Brain microvascular endothelial cell (primary cell): Measurements from ENCODE around the gene SCGB1A1.
A peak's percentile ranks its signal among the peaks of the same experiment; 100 is the strongest.
"Not testable (repeated sequence)": the region's sequence is repeated elsewhere in the genome, so short reads cannot be mapped to it uniquely, and the experiment has no call there.

ENCODE experiments used
- DNase-seq: peaks from one replicate; pipeline ENCODE4 v3.0.0-alpha.2; 2020
- H3K27ac ChIP-seq: fragments of 250-450 bp; sonication (Bioruptor Pico); 2 replicates; pipeline ENCODE4 v1.5.1; 2020; ENCODE audit warnings: mild to moderate bottlenecking, moderate library complexity
- H3K27me3 ChIP-seq: fragments of 250-450 bp; sonication (Bioruptor Pico); replicated peaks from 2 replicates; pipeline ENCODE4 v1.5.1; 2020; ENCODE audit warnings: mild to moderate bottlenecking
- H3K36me3 ChIP-seq: fragments of 250-450 bp; sonication (Bioruptor Pico); replicated peaks from 2 replicates; pipeline ENCODE4 v1.5.1; 2020; ENCODE audit warnings: mild to moderate bottlenecking
- H3K4me3 ChIP-seq: 2 replicates; pipeline ENCODE4 v1.5.1; 2011; ENCODE audit warnings: low read depth, mild to moderate bottlenecking, control low read depth, low read length, moderate library complexity
- CTCF ChIP-seq: IDR thresholded peaks from 2 replicates; pipeline ENCODE4 v1.5.1; 2011; ENCODE audit warnings: low read depth, mild to moderate bottlenecking, moderate library complexity, low read length, control low read depth, inconsistent platforms; ENCODE audit errors: missing control alignments
- in situ Hi-C: cut with HindIII; loops from 2 replicates; pipeline ENCODE4 v1.10.0; 2017; ENCODE audit warnings: low sequenced_read_pairs, low pct_ligation_motif_present

The SCGB1A1 gene

GRCh38 chr11:62444236-62444833, 25.5 kb downstream of the SCGB1A1 start:
- in situ Hi-C loops: no loop called here
- Histone ChIP-seq H3K27ac (peak overlapping the region; percentile 9), H3K27me3 (no peaks in the 10 kb centered on the region), H3K4me3 (peak overlapping the region; percentile 47), H3K36me3 (no peaks in the 10 kb centered on the region)
- no peak for TF ChIP-seq CTCF
- DNase-seq: peak; percentile 57

- no peak overlapping the region for H3K27ac ChIP-seq
- peak overlapping the region; percentile 47 for H3K4me3 ChIP-seq
Measured at GRCh38 chr11:62444835-62445234, 26.0 kb downstream of the SCGB1A1 start.

GRCh38 chr11:62445314-62445740, 26.5 kb downstream of the SCGB1A1 start:
- in situ Hi-C loops: no loop called here
- H3K36me3 ChIP-seq: no peaks in the 10 kb centered on the region
- no peak for TF ChIP-seq CTCF
- no peak overlapping the region for H3K4me3 ChIP-seq
- H3K27ac ChIP-seq: no peak overlapping the region
- no peak for DNase-seq
- H3K27me3 ChIP-seq: no peaks in the 10 kb centered on the region

More at GRCh38 chr11:62444835-62445234, 26.0 kb downstream of the SCGB1A1 start:
- H3K36me3 ChIP-seq: no peaks in the 10 kb centered on the region
- in situ Hi-C loops: no loop called here
- no peak for TF ChIP-seq CTCF
- no peak for DNase-seq
- no peaks in the 10 kb centered on the region for H3K27me3 ChIP-seq

- TF ChIP-seq CTCF: no peak
- no peak overlapping the region for H3K4me3 ChIP-seq
- H3K27ac ChIP-seq: no peak overlapping the region
- H3K27me3 ChIP-seq: no peaks in the 10 kb centered on the region
- no peak for DNase-seq
- in situ Hi-C loops: no loop called here
- H3K36me3 ChIP-seq: no peaks in the 10 kb centered on the region
Measured at GRCh38 chr11:62446091-62446490, 27.3 kb downstream of the SCGB1A1 start.

GRCh38 chr11:62449451-62449851, 30.6 kb downstream of the SCGB1A1 start:
- H3K27me3 ChIP-seq: no peaks in the 10 kb centered on the region
- no peaks in the 10 kb centered on the region for H3K36me3 ChIP-seq
- H3K4me3 ChIP-seq: no peak overlapping the region
- no peak overlapping the region for H3K27ac ChIP-seq
- no peak for DNase-seq
- in situ Hi-C loops: no loop called here
- TF ChIP-seq CTCF: no peak

- H3K27ac ChIP-seq, H3K4me3 ChIP-seq, H3K36me3 ChIP-seq, in situ Hi-C loops, H3K27me3 ChIP-seq, DNase-seq: not testable (repeated sequence)
Measured at GRCh38 chr11:62449912-62450311, 31.1 kb downstream of the SCGB1A1 start.
